GM18526 (cell line): ENCODE results near the gene SACM1L.

Experiments used
- POLR2A ChIP-seq: IDR thresholded peaks from 3 replicates; pipeline ENCODE4 v1.6.1; 2011; ENCODE audit not compliant: insufficient read length; ENCODE audit errors: extremely low read depth

SACM1L gene

DNA sequence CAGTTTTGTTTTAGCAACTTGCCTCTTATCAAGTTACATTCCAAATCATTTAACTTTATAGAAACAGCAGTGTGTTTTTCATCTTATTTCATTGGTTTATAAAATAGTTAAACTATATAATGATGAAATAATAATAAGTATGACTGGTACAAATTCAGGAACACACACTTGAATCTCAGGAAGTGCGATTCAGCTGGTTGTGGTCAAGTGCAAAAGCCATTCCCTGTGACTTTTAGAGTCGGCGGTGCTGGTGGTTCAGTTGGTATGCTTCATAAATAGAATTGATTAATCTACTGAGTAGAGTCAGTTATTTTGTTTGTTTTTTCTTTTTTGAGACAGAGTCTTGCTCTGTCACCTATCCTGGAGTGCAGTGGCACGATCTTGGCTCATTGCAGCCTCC lies 22.7 kb downstream of the SACM1L start:
- TF ChIP-seq POLR2A: no peak

DNA sequence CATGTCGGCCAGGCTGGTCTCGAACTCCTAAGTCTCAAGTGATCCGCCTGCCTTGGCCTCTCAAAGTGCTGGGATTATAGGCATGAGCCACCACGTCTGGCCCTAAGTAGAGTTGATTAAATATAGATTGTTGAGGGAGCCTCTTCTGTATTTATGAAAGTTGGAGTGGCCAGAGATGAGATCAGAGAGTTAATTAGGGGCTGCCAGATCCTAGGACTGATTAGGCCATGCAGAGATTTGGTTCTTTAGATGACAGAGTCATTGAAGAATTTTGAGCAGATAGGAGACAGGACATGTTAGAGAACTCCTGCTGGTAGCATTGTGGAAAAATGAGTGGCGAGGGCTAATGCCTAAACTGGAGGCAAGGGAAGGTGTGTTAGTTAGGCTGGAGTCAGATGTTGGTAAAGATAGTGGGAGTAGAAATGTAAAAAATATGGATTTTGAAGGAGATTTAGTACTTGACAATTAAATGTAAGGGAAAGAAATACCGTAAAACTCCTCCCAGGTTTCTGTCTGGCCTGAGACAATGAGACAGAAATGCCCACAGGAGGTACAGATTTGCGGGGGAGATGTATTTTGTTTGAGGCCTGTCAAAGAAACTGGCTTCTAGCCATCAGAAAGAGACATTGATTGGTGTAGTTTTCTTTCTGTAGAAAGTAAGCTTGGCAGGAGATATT lies 23.4 kb downstream of the SACM1L start:
- no peak for TF ChIP-seq POLR2A

GRCh38 chr3:45715945-45716344 lies 26.7 kb downstream of the SACM1L start:
- no peak for TF ChIP-seq POLR2A

DNA sequence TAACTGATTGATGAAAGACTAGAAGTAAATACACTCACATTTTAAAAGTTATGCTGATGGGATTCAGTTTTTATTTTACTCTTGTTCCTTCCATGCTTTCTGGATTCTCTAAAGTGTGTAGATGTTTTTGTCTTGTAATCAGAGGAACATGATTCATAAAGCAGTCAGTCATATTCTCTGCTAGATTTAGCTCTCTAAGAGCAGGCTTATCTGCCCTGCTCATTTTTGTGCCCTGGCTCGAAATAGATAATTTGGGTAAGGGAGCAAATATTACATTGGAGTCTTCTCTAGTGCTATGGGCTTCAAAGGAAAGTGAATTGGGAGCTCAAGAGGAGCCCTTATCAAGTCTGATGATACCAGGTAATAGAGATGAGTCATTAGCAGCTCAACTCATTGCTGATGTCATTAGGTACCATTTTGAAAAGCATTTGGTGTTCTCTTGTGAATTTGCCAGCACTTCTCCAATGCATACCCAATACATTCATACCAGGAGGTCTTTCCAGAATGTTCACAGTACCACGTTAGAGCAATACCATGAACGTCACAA lies 27.7 kb downstream of the SACM1L start:
- no peak for TF ChIP-seq POLR2A

DNA sequence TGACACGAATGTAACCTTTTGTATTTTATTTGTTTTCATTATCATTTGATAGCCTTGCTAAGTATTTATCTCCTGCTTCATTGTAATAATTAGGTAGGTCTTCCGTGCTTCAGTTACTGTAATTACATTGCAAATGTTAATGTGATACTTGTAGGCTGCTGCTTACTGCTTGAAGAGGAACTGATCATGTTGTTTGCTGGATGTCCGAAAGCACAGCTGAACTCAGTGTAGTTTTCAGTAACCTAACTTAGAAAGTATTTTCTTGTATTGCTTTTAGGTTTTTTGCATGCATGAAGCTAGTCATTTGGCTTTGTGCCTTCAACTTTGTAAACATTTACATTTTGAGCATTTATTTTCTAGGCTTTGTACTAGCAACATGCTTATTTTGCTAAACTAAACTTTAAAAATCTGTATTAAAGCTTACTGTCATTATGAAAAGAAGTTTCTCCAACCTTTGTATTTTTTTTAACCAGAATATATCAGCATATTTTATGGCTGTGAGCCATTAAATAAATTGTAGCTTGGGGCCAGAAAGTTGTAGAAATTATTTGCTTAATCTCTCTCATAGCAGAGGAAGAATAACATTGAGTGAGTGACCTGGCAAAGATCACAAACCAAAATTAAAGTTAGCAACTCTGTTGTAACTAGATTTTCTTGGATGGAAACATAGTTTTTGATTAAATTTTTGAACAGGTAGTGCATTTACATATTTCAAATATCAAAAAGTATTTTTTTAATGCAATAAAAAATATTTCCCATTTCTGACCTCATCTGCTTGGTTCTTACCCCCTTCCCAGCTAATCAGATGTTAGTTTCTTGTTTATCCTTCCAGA lies 30.7 kb downstream of the SACM1L start:
- no peak for TF ChIP-seq POLR2A

GRCh38 chr3:45724911-45725310 lies 35.7 kb downstream of the SACM1L start:
- no peak for TF ChIP-seq POLR2A

DNA sequence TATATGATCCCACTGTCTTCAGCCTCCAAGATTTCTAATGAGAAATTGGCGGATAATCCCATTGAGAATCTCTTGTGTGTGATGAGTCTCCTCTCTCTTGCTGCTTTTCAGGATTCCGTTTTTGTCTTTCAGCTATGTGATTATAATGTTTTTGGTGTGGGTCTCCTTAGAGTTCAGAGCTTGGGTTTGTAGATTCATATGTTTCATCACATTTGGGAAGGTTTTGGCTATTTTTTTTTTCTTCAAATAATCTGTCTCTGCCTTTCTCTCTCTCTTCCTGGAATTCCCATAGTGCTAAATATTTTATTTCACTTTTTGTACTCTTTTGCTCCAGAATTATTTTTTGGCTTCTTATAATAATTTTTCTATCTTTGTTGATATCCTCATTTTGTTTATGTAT lies 40.4 kb downstream of the SACM1L start:
- TF ChIP-seq POLR2A: no peak

- TF ChIP-seq POLR2A: no peak
Observed at GRCh38 chr3:45730409-45731154, 41.4 kb downstream of the SACM1L start.

- TF ChIP-seq POLR2A: no peak
Observed at GRCh38 chr3:45736707-45737106, 47.5 kb downstream of the SACM1L start.

GRCh38 chr3:45737234-45737633 lies 48.0 kb downstream of the SACM1L start:
- TF ChIP-seq POLR2A: no peak

DNA sequence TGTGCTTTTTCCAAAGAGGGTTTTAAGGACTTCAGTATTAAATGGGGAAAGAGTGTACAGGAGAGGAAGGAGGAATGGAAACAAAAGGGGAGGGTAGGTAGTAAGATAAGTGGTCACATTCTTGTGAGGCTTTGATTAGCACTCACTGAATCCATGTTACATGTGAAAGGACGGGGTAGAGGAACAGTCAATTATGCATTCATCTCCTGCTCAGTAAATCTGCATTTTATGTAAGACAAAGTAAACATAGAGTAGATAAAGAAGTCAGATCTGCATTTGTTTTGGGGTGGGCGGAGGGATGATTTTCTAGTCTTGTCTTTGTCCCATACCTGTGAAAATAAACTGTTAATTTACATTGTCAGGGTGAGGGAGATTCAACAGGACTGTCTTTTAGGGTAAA lies 50.8 kb downstream of the SACM1L start:
- no peak for TF ChIP-seq POLR2A

- no peak for TF ChIP-seq POLR2A
Observed at GRCh38 chr3:45741247-45741646, 52.1 kb downstream of the SACM1L start.

GRCh38 chr3:45741742-45742460 lies 52.7 kb downstream of the SACM1L start:
- no peak for TF ChIP-seq POLR2A

DNA sequence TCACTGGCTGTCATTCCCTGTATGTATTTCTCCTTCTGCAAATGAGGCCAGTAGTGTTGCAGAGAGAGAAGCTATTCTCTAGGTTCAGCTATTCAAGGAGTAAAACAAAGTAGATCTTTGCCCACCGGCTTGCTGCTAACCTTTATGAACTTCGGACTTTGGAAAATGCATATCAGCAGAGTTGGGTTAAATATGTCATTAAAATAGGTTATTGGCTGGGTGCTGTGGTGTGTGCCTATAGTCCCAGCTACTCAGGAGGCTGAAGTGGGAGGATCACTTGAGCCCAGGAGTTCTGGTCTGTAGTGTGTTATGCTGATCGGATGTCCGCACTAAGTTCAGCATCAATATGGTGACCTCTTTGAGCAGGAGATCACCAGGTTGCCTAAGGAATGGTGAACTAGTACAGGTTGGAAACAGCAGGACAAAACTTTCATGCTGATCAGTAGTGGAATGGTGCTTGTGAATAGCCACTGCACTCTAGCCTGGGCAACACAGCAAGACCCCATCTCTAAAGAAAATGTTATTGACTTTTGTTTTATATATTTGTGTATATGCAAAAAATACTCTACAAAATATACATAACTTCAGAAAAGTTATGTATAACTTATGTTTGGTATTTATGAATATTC lies 53.4 kb downstream of the SACM1L start:
- no peak for TF ChIP-seq POLR2A
